Eye (tissue), 1 donor: ENCODE measurements around the gene L3MBTL3.
A peak's percentile ranks its signal among the peaks of the same experiment; 100 is the strongest.
"Not testable (repeated sequence)": the region's sequence is repeated elsewhere in the genome, so short reads cannot be mapped to it uniquely, and the experiment has no call there.

Experiments used
- DNase-seq: peaks from one replicate; pipeline ENCODE4 v3.0.0-alpha.2; 2015

Gene L3MBTL3

GRCh38 chr6:130093546-130093945 lies 75.2 kb downstream of the L3MBTL3 start:
- DNase-seq, result no peak

GRCh38 chr6:130098317-130098716 lies 79.9 kb downstream of the L3MBTL3 start:
- DNase-seq, result no peak

- DNase-seq, result no peak
Measured at GRCh38 chr6:130099119-130099518, 80.7 kb downstream of the L3MBTL3 start.

GRCh38 chr6:130105996-130106704 lies 87.8 kb downstream of the L3MBTL3 start:
- no peak for DNase-seq

GRCh38 chr6:130107710-130108109 lies 89.3 kb downstream of the L3MBTL3 start:
- no peak for DNase-seq

GRCh38 chr6:130111031-130111430 lies 92.7 kb downstream of the L3MBTL3 start:
- no peak for DNase-seq

- DNase-seq, result no peak
Measured at GRCh38 chr6:130113201-130113710, 94.9 kb downstream of the L3MBTL3 start.

- no peak for DNase-seq
Measured at GRCh38 chr6:130115036-130115435, 96.7 kb downstream of the L3MBTL3 start.

- no peak for DNase-seq
Measured at GRCh38 chr6:130116273-130116672, 97.9 kb downstream of the L3MBTL3 start.

- not testable (repeated sequence) for DNase-seq
Measured at GRCh38 chr6:130117187-130117701, 98.9 kb downstream of the L3MBTL3 start.

GRCh38 chr6:130118236-130118635 lies 99.9 kb downstream of the L3MBTL3 start:
- DNase-seq, result peak; percentile 91

GRCh38 chr6:130119211-130119610 lies 100.8 kb downstream of the L3MBTL3 start:
- DNase-seq, result no peak

GRCh38 chr6:130120731-130121130 lies 102.3 kb downstream of the L3MBTL3 start:
- DNase-seq, result no peak

GRCh38 chr6:130122243-130122642 lies 103.9 kb downstream of the L3MBTL3 start:
- DNase-seq, result no peak

- DNase-seq, result no peak
Measured at GRCh38 chr6:130127195-130127594, 108.8 kb downstream of the L3MBTL3 start.

GRCh38 chr6:130128326-130128725 lies 109.9 kb downstream of the L3MBTL3 start:
- no peak for DNase-seq

- DNase-seq, result no peak
Measured at GRCh38 chr6:130129762-130130246, 111.4 kb downstream of the L3MBTL3 start.

GRCh38 chr6:130132286-130132701 lies 113.9 kb downstream of the L3MBTL3 start:
- no peak for DNase-seq

GRCh38 chr6:130134582-130134981 lies 116.2 kb downstream of the L3MBTL3 start:
- no peak for DNase-seq

- no peak for DNase-seq
Measured at GRCh38 chr6:130136798-130137197, 118.4 kb downstream of the L3MBTL3 start.

- no peak for DNase-seq
Measured at GRCh38 chr6:130138116-130138908, 119.9 kb downstream of the L3MBTL3 start.

- no peak for DNase-seq
Measured at GRCh38 chr6:130138909-130139242, 120.5 kb downstream of the L3MBTL3 start.

- DNase-seq, result no peak
Measured at GRCh38 chr6:130140084-130140483, 121.7 kb downstream of the L3MBTL3 start.

- DNase-seq, result no peak
Measured at GRCh38 chr6:130143709-130144108, 125.3 kb downstream of the L3MBTL3 start.
